HG03439 (cell line): ENCODE data around the gene RTL5.

Experiments used
- ATAC-seq: cut with Tn5 transposase; IDR thresholded peaks from one replicate; pipeline ENCODE4 v1.9.1; 2021; ENCODE audit warnings: mild to moderate bottlenecking, moderate library complexity; ENCODE audit not compliant: unreplicated experiment

The RTL5 gene

DNA sequence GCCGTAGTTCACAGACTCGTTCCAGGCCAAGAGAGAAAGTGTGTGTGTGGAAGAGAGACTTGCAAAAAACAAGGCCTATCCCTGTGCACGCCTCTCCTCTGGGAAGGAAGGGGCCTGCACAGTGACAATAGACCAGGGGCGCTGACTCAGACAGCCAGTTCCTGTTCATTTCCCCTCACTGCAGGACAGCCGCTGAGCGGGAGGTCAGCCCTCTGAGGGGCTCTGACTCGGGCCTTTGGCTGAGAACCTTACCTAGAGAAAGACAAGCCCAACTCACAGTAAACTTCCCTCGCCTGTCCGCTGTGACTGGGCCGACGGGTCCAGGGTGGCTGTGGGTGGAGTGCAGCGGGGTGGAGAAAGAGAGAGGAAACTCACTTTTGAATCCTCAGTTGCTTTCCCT, 52.1 kb downstream of the RTL5 start:
- ATAC-seq: no peak

- no peak for ATAC-seq
Observed at GRCh38 chrX:72078411-72078810, 53.3 kb downstream of the RTL5 start.
